Activated naive CD4-positive, alpha-beta T cell treated with anti-CD3 and anti-CD28 coated beads, Interleukin-2, amount 50 U/mL, for 72 hours (primary cell): ENCODE data around the gene WDR87. TPM values are rescaled to one million over a fixed set of nuclear protein-coding genes. Genes with fewer than 3 reads are reported as not detected.
"Not testable (repeated sequence)": the region's sequence is repeated elsewhere in the genome, so short reads cannot be mapped to it uniquely, and the experiment has no call there.

Experiments used
- ATAC-seq, 2 donors: fragments of 150-1000 bp; cut with Tn5 transposase; 2 replicates each; pipeline ENCODE4 v1.10.0; 2021; ENCODE audit warnings: mild to moderate bottlenecking in 2 of 2, moderate library complexity in 2 of 2
- DNase-seq, 2 donors: peaks; one replicate each; pipeline ENCODE4 v3.0.0; 2021 to 2022; ENCODE audit warnings: low spot score in 2 of 2
- H3K27ac Mint-ChIP-seq, 2 donors: one replicate each; pipeline ENCODE4 v1.8.0; 2022; ENCODE audit warnings: mild to moderate bottlenecking in 2 of 2, mixed read lengths in 2 of 2
- H3K36me3 Mint-ChIP-seq, 2 donors: one replicate each; pipeline ENCODE4 v1.8.0; 2022; ENCODE audit warnings: mixed read lengths in 2 of 2
- H3K9me3 Mint-ChIP-seq, 2 donors: one replicate each; pipeline ENCODE4 v1.8.0; 2022; ENCODE audit warnings: mixed read lengths in 2 of 2
- total RNA-seq, 2 donors: library from RNA; stranded (reverse); gene quantifications; one replicate each; pipeline ENCODE4 v1.2.3, GENCODE V29; 2022

The WDR87 gene
- total RNA-seq, 2 donors from 2014 or later: not detected

DNA sequence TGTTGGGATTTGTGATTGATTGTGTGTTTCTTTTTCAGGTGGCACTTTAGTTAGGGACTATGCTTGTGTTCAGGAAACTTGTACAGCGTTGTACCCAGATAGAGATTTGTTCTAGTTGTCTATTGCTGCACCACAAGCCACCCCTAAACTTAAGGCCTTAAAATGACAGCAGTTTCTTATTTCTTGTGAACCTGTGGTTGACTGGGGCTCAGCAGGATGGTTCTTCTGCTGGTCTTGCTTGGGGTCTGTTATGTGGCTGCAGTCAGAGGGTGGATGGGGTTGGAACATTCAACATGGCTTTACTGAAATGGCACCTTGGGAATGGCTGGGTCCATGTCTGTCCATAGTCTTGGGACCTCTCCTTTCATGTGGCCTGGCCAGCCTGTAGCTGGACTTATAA is 28.9 kb upstream of the WDR87 start:
- no peak for ATAC-seq
- Mint-ChIP-seq H3K9me3 (peaks cover 3 to 17% of the 10 kb centered on the region in 2 donors), H3K27ac (no peak overlapping the region), H3K36me3 (peaks cover 21 to 36% of the 10 kb centered on the region in 2 donors)
- DNase-seq: no peak

- H3K9me3 Mint-ChIP-seq: peaks cover 3 to 15% of the 10 kb centered on the region in 2 donors
- no peak for DNase-seq
- H3K27ac Mint-ChIP-seq: no peak overlapping the region
- no peak for ATAC-seq
- H3K36me3 Mint-ChIP-seq: peaks cover 21 to 36% of the 10 kb centered on the region in 2 donors
These were observed 27.6 kb upstream of the WDR87 start for GRCh38 chr19:37933937-37934358.

- Mint-ChIP-seq H3K27ac (peak overlapping the region in 1 of 2 donors; percentile 48), H3K9me3 (peaks cover 3 to 13% of the 10 kb centered on the region in 2 donors)
These were observed 26.9 kb upstream of the WDR87 start for GRCh38 chr19:37932985-37933936.

GRCh38 chr19:37931881-37932655 is 25.7 kb upstream of the WDR87 start:
- peak overlapping the region in 1 of 2 donors; percentile 48 for H3K27ac Mint-ChIP-seq
- DNase-seq (no peak), ATAC-seq (peak in 1 of 2 donors; percentile 18)
- peaks cover 3 to 13% of the 10 kb centered on the region in 2 donors for H3K9me3 Mint-ChIP-seq
- peaks cover 21 to 36% of the 10 kb centered on the region in 2 donors for H3K36me3 Mint-ChIP-seq

More at GRCh38 chr19:37932985-37933936, 26.9 kb upstream of the WDR87 start:
- peak in 1 of 2 donors; percentile 28 for ATAC-seq
- H3K36me3 Mint-ChIP-seq: peaks cover 21 to 36% of the 10 kb centered on the region in 2 donors
- DNase-seq: no peak

- peaks cover 13 to 36% of the 10 kb centered on the region in 2 donors for H3K36me3 Mint-ChIP-seq
- H3K27ac Mint-ChIP-seq: no peak overlapping the region
- peaks cover 3 to 8% of the 10 kb centered on the region in 2 donors for H3K9me3 Mint-ChIP-seq
- ATAC-seq (no peak), DNase-seq (no peak)
These were observed 24.0 kb upstream of the WDR87 start for GRCh38 chr19:37930416-37930815.

DNA sequence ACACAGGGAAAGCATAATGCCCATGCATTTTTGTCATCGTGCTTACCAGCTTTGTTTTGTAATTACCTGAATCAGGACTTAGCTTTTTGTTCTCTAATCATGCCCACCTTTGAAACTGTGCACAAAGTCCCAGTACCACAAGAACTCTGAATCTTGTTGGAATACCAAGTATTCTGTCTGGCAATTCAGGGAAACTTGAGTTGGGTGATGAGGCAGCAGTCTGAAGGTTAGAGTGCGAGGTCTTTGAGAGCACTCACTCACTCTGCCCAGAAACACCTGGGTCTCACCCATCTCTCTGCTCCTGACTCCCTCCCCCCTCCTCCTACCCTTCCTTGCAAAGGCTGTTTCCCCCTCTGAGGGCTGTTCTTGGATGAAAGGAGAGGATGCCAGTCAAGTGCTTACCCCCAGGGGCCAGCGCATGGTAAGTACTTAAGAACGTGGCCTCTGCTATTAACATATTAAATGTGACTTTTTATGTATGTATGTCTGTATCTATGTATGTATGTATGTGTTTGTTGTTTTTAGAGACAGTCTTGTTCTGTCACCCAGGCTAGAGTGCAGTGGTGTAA is 23.0 kb upstream of the WDR87 start:
- DNase-seq (no peak), ATAC-seq (no peak)
- Mint-ChIP-seq H3K27ac (no peak overlapping the region), H3K9me3 (peaks cover 0 to 3% of the 10 kb centered on the region in 2 donors), H3K36me3 (peaks cover 10 to 35% of the 10 kb centered on the region in 2 donors)

DNA sequence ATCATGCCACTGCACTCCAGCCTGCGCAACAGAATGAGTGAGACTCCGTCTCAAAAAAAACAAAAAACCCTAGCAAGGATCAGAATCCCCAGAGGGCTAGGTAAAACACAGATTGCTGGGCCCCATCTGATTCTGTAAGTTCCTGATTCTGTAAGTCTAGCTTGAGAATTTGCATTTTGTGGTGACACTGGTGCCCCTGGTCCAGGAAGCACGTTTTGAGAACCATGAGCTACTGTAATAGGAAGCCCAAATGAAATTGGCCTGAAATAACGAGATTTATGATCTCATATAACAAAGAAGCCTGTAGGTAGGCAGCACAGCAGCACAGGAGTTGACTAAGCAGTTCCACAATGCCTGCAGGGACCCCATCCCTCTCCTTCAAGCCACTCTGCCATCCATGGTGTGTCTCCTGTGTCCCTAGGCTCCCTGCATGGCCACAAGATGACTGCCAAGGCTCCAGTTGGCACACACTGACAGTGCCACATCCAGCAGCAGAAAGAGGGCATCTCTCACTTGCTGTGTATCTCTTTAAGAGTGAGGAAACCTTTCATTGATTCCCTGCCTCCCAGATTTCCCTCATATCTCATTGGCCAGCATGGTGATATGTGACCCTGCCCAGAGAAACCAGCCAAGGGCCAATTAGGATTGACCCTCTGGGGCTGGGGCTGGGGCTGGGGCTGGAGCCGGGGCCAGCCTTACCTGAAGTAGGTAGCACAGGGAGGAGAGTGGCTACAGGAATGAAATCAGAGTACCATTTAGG is 22.3 kb upstream of the WDR87 start:
- Mint-ChIP-seq H3K36me3 (peaks cover 4 to 28% of the 10 kb centered on the region in 2 donors), H3K9me3 (no peaks in the 10 kb centered on the region), H3K27ac (peak overlapping the region in 1 of 2 donors; percentile 46)
- no peak for DNase-seq
- no peak for ATAC-seq

GRCh38 chr19:37926711-37927110 is 20.3 kb upstream of the WDR87 start:
- no peak for ATAC-seq

DNA sequence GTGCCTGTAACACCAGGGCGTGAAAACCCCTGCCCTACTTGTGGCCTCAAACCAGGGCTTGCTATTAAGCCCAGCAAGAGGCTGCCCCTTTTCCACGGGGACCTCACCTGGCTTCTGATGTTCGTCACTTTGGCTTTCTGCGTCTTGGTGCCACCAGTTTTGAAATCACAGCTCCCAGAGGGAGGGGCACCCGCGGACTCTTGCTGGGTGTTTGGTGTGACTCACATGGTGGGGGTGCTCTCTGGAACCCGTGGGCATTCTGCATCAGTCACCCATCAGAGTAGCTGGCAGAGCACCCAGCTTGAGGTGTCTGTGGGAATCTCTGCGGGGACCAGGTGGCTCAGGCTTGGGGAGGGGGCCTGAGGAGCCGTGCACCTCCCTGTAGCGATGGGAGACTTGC is 19.9 kb upstream of the WDR87 start:
- Mint-ChIP-seq H3K9me3 (no peaks in the 10 kb centered on the region), H3K36me3 (peaks cover 0 to 15% of the 10 kb centered on the region in 2 donors), H3K27ac (peak overlapping the region in 1 of 2 donors; percentile 50)
- DNase-seq (no peak), ATAC-seq (no peak)

More at GRCh38 chr19:37926711-37927110, 20.3 kb upstream of the WDR87 start:
- H3K27ac Mint-ChIP-seq: no peak overlapping the region
- no peak for DNase-seq
- H3K9me3 Mint-ChIP-seq: no peaks in the 10 kb centered on the region
- H3K36me3 Mint-ChIP-seq: peaks cover 0 to 15% of the 10 kb centered on the region in 2 donors

- Mint-ChIP-seq H3K9me3 (no peaks in the 10 kb centered on the region), H3K27ac (no peak overlapping the region), H3K36me3 (peaks cover 0 to 6% of the 10 kb centered on the region in 2 donors)
- DNase-seq (no peak), ATAC-seq (no peak)
These were observed 18.8 kb upstream of the WDR87 start for GRCh38 chr19:37925212-37925611.

- H3K36me3 Mint-ChIP-seq, ATAC-seq, H3K9me3 Mint-ChIP-seq, H3K27ac Mint-ChIP-seq, DNase-seq: not testable (repeated sequence)
These were observed 18.2 kb upstream of the WDR87 start for GRCh38 chr19:37924573-37924972.

DNA sequence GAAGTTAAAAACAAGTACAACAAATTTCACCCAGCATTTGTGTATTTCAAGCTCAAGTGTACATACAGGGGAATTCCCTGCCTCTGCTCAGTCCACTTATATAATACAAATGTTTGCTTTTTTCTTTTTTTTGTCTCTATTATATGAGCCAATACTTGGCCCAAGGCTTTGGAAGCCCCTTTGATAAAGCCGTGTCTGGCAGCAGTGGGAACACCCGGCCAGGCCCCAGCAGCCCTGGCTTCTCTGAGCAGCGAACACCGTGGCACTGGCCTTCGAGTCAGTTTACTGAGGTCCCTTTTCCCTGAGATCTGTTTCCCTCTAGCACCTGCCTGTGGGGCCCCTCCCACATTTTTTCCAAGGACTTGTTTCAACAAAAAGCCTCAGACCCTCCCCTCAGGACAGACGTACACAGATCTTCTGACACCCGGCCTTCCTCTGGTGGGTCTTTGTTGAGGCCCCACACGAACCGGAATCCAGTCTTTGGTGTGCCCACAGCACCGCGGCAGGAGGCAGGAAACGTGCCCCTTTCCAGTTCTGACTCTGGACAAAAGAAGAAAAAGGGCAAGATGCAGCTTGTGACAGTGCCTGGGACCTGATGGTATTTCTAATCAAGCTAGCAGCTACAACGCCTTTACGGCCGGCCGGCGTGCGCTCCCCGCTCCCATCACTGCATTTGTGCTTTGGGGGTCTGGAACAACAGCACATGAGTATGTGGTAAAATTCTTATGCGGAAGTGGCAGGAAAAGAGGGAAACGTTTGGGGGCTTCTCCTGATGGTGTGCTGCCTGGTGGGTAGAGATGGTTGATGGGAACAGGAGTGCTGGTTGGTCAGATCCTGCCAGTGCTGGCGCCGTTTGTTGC is 14.4 kb upstream of the WDR87 start:
- no peak for ATAC-seq
- no peak for DNase-seq

GRCh38 chr19:37914908-37915307 is 8.5 kb upstream of the WDR87 start:
- H3K36me3 Mint-ChIP-seq: peaks cover 0 to 6% of the 10 kb centered on the region in 2 donors
- ATAC-seq: no peak
- no peak for DNase-seq
- peak overlapping the region in 1 of 2 donors; percentile 57 for H3K27ac Mint-ChIP-seq
- H3K9me3 Mint-ChIP-seq: no peaks in the 10 kb centered on the region

More for the DNA sequence above, 14.4 kb upstream of the WDR87 start:
- no peaks in the 10 kb centered on the region for H3K9me3 Mint-ChIP-seq
- peak overlapping the region in 1 of 2 donors; percentile 60 for H3K27ac Mint-ChIP-seq
- H3K36me3 Mint-ChIP-seq: peaks cover 0 to 12% of the 10 kb centered on the region in 2 donors

- no peak overlapping the region for H3K27ac Mint-ChIP-seq
- DNase-seq (no peak), ATAC-seq (no peak)
- H3K36me3 Mint-ChIP-seq: peaks cover 5 to 6% of the 10 kb centered on the region in 2 donors
- no peaks in the 10 kb centered on the region for H3K9me3 Mint-ChIP-seq
These were observed 3.3 kb upstream of the WDR87 start for GRCh38 chr19:37909661-37910199.
